Activated T-helper 9 cell treated with anti-CD3 and anti-CD28 coated beads, Interleukin-2, amount 50 U/mL, for 16 hours (primary cell): ENCODE measurements around the gene ALDH8A1.

ENCODE experiments used
- DNase-seq: peaks from one replicate; pipeline ENCODE4 v3.0.0-alpha.2; 2020; ENCODE audit warnings: low read depth

ALDH8A1 gene

GRCh38 chr6:134950482-134950881 lies 581 bp upstream of the ALDH8A1 start:
- DNase-seq = no peak

GRCh38 chr6:134948691-134949090 lies 1.2 kb downstream of the ALDH8A1 start:
- DNase-seq = no peak

GRCh38 chr6:134948142-134948541 lies 1.8 kb downstream of the ALDH8A1 start:
- no peak for DNase-seq

GRCh38 chr6:134945045-134945444 lies 4.9 kb downstream of the ALDH8A1 start:
- no peak for DNase-seq

- no peak for DNase-seq
Measured at GRCh38 chr6:134943522-134944111, 6.3 kb downstream of the ALDH8A1 start.

GRCh38 chr6:134938896-134939295 lies 11.0 kb downstream of the ALDH8A1 start:
- DNase-seq = peak; percentile 10

GRCh38 chr6:134937426-134937825 lies 12.5 kb downstream of the ALDH8A1 start:
- no peak for DNase-seq

- DNase-seq = no peak
Measured at GRCh38 chr6:134936931-134937330, 13.0 kb downstream of the ALDH8A1 start.

- no peak for DNase-seq
Measured at GRCh38 chr6:134936476-134936875, 13.4 kb downstream of the ALDH8A1 start.

GRCh38 chr6:134934793-134935485 lies 15.0 kb downstream of the ALDH8A1 start:
- DNase-seq = no peak

GRCh38 chr6:134932535-134933470 lies 17.1 kb downstream of the ALDH8A1 start:
- DNase-seq = no peak

GRCh38 chr6:134932098-134932497 lies 17.8 kb downstream of the ALDH8A1 start:
- DNase-seq = no peak

- DNase-seq = no peak
Measured at GRCh38 chr6:134930463-134930862, 19.4 kb downstream of the ALDH8A1 start.

- DNase-seq = no peak
Measured at GRCh38 chr6:134928151-134928900, 21.6 kb downstream of the ALDH8A1 start.

- no peak for DNase-seq
Measured at GRCh38 chr6:134925800-134926199, 24.1 kb downstream of the ALDH8A1 start.

GRCh38 chr6:134921721-134922261 lies 28.1 kb downstream of the ALDH8A1 start:
- no peak for DNase-seq

- no peak for DNase-seq
Measured at GRCh38 chr6:134921276-134921675, 28.6 kb downstream of the ALDH8A1 start.

- DNase-seq = no peak
Measured at GRCh38 chr6:134920422-134920821, 29.5 kb downstream of the ALDH8A1 start.

GRCh38 chr6:134918418-134918961 lies 31.4 kb downstream of the ALDH8A1 start:
- DNase-seq = no peak

GRCh38 chr6:134911547-134911946 lies 38.4 kb downstream of the ALDH8A1 start:
- no peak for DNase-seq

GRCh38 chr6:134910593-134910935 lies 39.3 kb downstream of the ALDH8A1 start:
- DNase-seq = no peak
